Measurements from ENCODE around the gene ABCA8. TPM values are rescaled to one million over a fixed set of nuclear protein-coding genes. Genes with fewer than 3 reads are reported as not detected.
"Not testable (repeated sequence)": the region's sequence is repeated elsewhere in the genome, so short reads cannot be mapped to it uniquely, and the experiment has no call there.

The ABCA8 gene
- 73.0 TPM for total RNA-seq

- peak; percentile 13 for DNase-seq
These were observed at the start of gene ABCA8 for GRCh38 chr17:68955181-68955841. ABCA8 (minus strand) TSS chr17:68955392; CDS start chr17:68942034, 13,358 bp downstream.

GRCh38 chr17:69004759-69005158, 49.6 kb upstream of the ABCA8 start:
- DNase-seq: not testable (repeated sequence)

- DNase-seq: not testable (repeated sequence)
These were observed 44.6 kb upstream of the ABCA8 start for GRCh38 chr17:68999743-69000142.

GRCh38 chr17:68993112-68993511, 37.9 kb upstream of the ABCA8 start:
- no peak for DNase-seq

- no peak for DNase-seq
These were observed 32.8 kb upstream of the ABCA8 start for GRCh38 chr17:68987966-68988365.

GRCh38 chr17:68981288-68981687, 26.1 kb upstream of the ABCA8 start:
- DNase-seq: no peak

- DNase-seq: no peak
These were observed 18.1 kb upstream of the ABCA8 start for GRCh38 chr17:68973098-68973846.

- DNase-seq: peak; percentile 69
These were observed 17.0 kb upstream of the ABCA8 start for GRCh38 chr17:68972119-68972704.

GRCh38 chr17:68969101-68969500, 13.9 kb upstream of the ABCA8 start:
- DNase-seq: no peak

GRCh38 chr17:68963958-68964357, 8.8 kb upstream of the ABCA8 start:
- no peak for DNase-seq

- peak; percentile 32 for DNase-seq
These were observed 6.2 kb upstream of the ABCA8 start for GRCh38 chr17:68961214-68961882.

GRCh38 chr17:68959117-68959516, 3.9 kb upstream of the ABCA8 start:
- DNase-seq: not testable (repeated sequence)

GRCh38 chr17:68957944-68958343, 2.8 kb upstream of the ABCA8 start:
- no peak for DNase-seq

GRCh38 chr17:68954146-68954896, 871 bp downstream of the ABCA8 start:
- DNase-seq: no peak

GRCh38 chr17:68953340-68953997, 1.7 kb downstream of the ABCA8 start:
- no peak for DNase-seq

GRCh38 chr17:68950725-68951124, 4.5 kb downstream of the ABCA8 start:
- no peak for DNase-seq

GRCh38 chr17:68947868-68948267, 7.3 kb downstream of the ABCA8 start:
- DNase-seq: not testable (repeated sequence)

- DNase-seq: no peak
These were observed 10.7 kb downstream of the ABCA8 start for GRCh38 chr17:68944435-68945035.

- not testable (repeated sequence) for DNase-seq
These were observed 11.4 kb downstream of the ABCA8 start for GRCh38 chr17:68943812-68944182.

GRCh38 chr17:68943123-68943811, 11.9 kb downstream of the ABCA8 start:
- DNase-seq: no peak

Measured in tongue (tissue), 2 donors.